ENCODE measurements around the gene TNS3. TPM values are rescaled to one million over a fixed set of nuclear protein-coding genes. Genes with fewer than 3 reads are reported as not detected.

Gene TNS3
- total RNA-seq, 1 donor from 2014 or later, result 40.8 TPM

GRCh38 chr7:47394751-47395252 lies 187.1 kb downstream of the TNS3 start:
- TF ChIP-seq, protein P1, sequence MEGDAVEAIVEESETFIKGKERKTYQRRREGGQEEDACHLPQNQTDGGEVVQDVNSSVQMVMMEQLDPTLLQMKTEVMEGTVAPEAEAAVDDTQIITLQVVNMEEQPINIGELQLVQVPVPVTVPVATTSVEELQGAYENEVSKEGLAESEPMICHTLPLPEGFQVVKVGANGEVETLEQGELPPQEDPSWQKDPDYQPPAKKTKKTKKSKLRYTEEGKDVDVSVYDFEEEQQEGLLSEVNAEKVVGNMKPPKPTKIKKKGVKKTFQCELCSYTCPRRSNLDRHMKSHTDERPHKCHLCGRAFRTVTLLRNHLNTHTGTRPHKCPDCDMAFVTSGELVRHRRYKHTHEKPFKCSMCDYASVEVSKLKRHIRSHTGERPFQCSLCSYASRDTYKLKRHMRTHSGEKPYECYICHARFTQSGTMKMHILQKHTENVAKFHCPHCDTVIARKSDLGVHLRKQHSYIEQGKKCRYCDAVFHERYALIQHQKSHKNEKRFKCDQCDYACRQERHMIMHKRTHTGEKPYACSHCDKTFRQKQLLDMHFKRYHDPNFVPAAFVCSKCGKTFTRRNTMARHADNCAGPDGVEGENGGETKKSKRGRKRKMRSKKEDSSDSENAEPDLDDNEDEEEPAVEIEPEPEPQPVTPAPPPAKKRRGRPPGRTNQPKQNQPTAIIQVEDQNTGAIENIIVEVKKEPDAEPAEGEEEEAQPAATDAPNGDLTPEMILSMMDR (conservative IDR thresholded peaks at IDR 0.05; ENCODE audit: low read depth, low read length), result no peak
- H3K4me3 ChIP-seq (ENCODE audit: low read depth, low read length), result no peak overlapping the region
- DNase-seq (ENCODE audit: low read depth), result no peak

GRCh38 chr7:47394216-47394615 lies 187.7 kb downstream of the TNS3 start:
- no peak for DNase-seq (ENCODE audit: low read depth)
- TF ChIP-seq, protein P1 (conservative IDR thresholded peaks at IDR 0.05; ENCODE audit: low read depth, low read length), result no peak
- H3K4me3 ChIP-seq (ENCODE audit: low read depth, low read length), result no peak overlapping the region

- no peak overlapping the region for H3K4me3 ChIP-seq (ENCODE audit: low read depth, low read length)
- TF ChIP-seq, protein P1 (conservative IDR thresholded peaks at IDR 0.05; ENCODE audit: low read depth, low read length), result no peak
- DNase-seq (ENCODE audit: low read depth), result no peak
Observed at GRCh38 chr7:47393406-47393805, 188.5 kb downstream of the TNS3 start.

DNA sequence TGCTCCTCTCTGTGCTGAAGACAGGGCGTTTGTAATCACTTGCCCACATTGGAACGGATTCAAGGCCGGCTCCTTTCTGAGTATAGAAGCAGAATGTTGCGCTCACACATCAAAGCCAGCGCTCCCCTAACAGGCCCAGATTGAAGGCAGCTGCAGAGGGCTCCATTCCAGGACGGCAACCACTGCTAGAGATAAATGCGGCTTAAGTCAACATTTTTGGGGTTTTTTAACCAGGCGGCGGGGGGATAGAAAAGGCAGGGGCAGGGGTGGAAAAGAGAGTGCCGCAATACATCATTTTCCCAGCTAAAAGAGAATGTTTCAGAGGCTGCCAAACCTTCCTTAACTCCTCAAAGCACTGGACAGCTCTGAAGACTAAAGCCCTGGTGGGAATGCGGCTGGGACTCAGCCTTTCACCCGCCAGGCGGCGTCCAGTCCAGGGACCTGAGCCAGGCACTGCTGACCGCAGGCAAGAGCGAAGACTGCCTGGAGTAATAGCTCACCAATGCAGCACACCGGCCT lies 189.6 kb downstream of the TNS3 start:
- DNase-seq (ENCODE audit: low read depth), result no peak
- no peak overlapping the region for H3K4me3 ChIP-seq (ENCODE audit: low read depth, low read length)
- TF ChIP-seq, protein P1 (conservative IDR thresholded peaks at IDR 0.05; ENCODE audit: low read depth, low read length), result no peak

DNA sequence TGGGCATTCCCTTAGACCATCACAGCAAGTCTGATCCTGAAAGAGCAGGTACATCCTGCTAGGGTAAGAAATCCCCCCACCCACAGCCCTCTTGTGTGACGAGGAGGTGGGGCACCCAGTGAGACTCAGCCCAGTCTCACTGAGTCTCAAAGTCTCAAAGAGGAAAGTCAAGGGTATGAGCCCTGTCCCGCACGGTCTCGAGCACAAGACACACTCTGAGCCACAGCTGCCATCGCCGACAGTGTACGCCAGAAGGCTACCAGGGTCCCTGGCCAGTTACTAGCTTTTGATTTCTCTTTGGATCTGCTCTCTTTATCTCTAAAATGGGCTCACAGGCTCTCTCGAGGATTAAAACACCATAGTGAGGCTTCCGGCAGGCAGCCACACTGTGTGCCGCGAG lies 190.2 kb downstream of the TNS3 start:
- H3K4me3 ChIP-seq (ENCODE audit: low read depth, low read length), result no peak overlapping the region
- TF ChIP-seq, protein P1 (conservative IDR thresholded peaks at IDR 0.05; ENCODE audit: low read depth, low read length), result no peak
- no peak for DNase-seq (ENCODE audit: low read depth)

DNA sequence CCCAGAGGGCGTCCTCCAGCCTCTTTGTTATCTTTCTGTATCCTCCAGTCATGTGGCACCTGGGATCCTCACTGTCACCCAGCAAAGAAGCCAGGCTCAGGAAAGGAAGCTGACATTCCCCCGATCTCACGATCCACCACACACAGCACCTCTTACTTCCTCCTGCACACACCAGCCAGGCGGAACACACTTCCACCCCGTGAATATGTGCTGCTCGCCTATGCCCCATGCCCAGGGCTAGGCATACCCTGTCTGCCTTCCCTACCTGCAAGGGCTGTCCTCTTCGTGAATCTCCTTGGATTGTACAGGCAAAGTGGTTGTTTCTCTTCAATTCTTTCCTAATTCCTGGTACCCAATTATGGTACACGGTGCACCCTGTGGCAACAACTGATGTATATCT lies 191.0 kb downstream of the TNS3 start:
- no peak overlapping the region for H3K4me3 ChIP-seq (ENCODE audit: low read depth, low read length)
- no peak for DNase-seq (ENCODE audit: low read depth)
- TF ChIP-seq, protein P1 (conservative IDR thresholded peaks at IDR 0.05; ENCODE audit: low read depth, low read length), result no peak

GRCh38 chr7:47389923-47390630 lies 191.8 kb downstream of the TNS3 start:
- DNase-seq (ENCODE audit: low read depth), result no peak
- no peak overlapping the region for H3K4me3 ChIP-seq (ENCODE audit: low read depth, low read length)
- TF ChIP-seq, protein P1 (conservative IDR thresholded peaks at IDR 0.05; ENCODE audit: low read depth, low read length), result no peak
